Dermis microvascular lymphatic vessel endothelial cell (primary cell): ENCODE measurements around the gene COL5A1. TPM values are rescaled to one million over a fixed set of nuclear protein-coding genes. Genes with fewer than 3 reads are reported as not detected.

Experiments used
- DNase-seq, 2 donors: peaks; one replicate each; pipeline versions ENCODE4 v3.0.0 to v3.0.0-alpha.2; 2010; ENCODE audit warnings: low read depth in 2 of 2
- total RNA-seq: library from RNA; depleted of rRNA; stranded (reverse); fragments of >200 nt; gene quantifications from 2 replicates; pipeline ENCODE4 v1.2.1, GENCODE V29; 2014

The COL5A1 gene
- total RNA-seq, 1 donor from 2014 or later = 1.2 TPM

DNA sequence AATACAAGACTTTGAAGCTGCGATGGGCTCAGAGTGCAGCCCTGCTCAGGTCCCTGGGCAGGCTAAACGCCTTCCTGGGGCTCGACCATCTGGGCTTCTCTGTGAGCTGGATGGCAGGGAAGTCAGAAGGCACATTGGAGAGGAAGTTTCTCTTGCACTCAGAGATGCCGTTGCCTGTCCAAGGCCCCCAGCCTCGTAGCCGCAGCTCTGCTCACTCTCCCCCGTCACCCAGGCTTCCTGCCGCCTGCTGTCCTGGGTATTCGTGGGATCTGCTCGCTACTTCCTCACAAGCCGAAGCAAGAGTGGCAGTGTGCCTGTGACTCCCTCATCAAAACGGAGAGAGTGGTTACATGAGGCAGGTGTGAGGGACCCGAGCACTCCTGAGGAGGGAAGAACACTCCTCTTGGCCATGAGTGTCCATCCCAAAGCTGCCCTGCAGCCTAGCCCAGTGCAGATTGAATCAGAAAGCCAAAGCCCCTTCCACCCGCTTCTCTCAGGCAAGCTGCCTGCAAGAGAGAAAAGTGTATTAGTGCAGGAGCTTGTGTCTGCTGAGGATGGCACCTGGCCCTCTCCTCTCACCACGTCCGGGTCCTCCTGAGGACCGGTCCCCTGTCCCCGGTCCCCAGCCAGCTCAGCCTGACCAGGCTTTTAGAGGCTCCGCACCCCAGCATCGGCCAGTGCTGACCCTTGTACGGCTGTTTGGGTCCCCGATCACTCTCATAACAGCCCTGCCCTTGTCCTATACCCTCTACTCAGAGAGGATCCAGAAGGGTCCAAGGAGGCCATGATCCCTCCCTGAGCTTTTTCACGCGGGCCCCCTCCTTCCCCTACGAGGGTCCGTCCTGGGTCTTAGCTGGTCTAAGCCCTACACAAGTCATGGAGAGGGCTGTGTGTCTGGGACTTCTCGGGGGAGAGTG, 246.3 kb downstream of the COL5A1 start:
- no peak for DNase-seq

DNA sequence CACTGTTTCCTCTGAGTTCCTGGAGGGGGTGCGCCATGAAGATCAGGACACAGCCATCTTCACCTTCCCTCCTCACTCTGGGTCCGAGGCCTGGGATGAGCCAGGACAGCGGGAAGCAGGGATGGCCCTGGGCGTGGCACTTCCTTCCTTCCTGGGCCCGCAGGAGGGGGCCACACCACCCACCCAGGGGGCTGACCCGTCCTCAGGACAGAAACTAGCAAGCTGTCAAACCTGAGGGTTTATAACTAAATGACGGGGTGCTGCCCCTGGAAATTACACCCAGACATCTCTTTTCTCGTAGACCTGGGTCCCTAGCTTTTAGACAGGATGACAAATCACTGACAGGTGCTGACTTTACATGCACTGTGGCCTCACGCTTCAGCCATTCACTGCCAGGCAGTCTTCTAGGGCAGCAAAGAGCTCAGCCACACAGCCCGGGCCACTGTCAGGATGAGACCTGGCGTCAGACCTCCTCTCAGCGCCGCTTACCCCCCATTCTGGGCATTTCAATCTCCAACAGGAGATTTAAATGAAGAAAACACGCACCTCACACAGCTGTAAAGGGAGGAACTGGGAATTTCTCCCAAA, 247.1 kb downstream of the COL5A1 start:
- no peak for DNase-seq

GRCh38 chr9:134889386-134890154, 248.0 kb downstream of the COL5A1 start:
- DNase-seq = no peak

- no peak for DNase-seq
Measured at GRCh38 chr9:134890155-134890495, 248.5 kb downstream of the COL5A1 start.

GRCh38 chr9:134891053-134891452, 249.4 kb downstream of the COL5A1 start:
- no peak for DNase-seq

GRCh38 chr9:134891713-134892112, 250.1 kb downstream of the COL5A1 start:
- DNase-seq = no peak

DNA sequence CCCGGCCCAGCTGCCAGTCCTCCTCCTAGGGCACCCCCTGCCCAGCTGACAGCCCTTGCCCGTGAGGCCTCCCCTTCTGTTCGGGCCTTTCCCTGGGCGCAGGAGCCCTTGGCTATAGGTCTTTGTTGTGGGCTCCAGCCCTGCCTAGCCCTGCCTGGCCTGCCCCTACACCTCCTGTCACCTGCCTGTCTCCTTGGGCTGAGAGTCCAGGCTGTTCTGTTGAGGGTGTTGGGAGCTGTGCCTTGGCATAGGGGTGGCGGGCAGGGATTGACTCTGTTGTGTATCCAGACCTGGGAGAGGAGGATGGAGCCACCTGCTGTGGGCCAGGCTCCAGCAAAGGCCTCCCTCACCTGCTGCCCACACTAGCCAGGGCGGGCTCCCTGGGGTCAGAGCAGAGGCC, 250.6 kb downstream of the COL5A1 start:
- no peak for DNase-seq

- DNase-seq = no peak
Measured at GRCh38 chr9:134892820-134893420, 251.3 kb downstream of the COL5A1 start.

Other genes starting within 250 kb of the COL5A1 start
- not detected in 2 replicates for gene FCN2, start 239.0 kb downstream of the COL5A1 start, total RNA-seq